GM12891 (cell line): ENCODE measurements around the gene CMKLR1.

Source experiments
- POLR2A ChIP-seq: IDR thresholded peaks from 2 replicates; pipeline ENCODE4 v1.6.1; 2011; ENCODE audit warnings: low read depth, low read length, control low read depth
- POLR2AphosphoS5 ChIP-seq: IDR thresholded peaks from 2 replicates; pipeline ENCODE4 v1.6.1; 2011; ENCODE audit warnings: low read depth, low read length, control low read depth
- POU2F2 ChIP-seq: IDR thresholded peaks from 2 replicates; pipeline ENCODE4 v1.6.1; 2011; ENCODE audit warnings: low read depth, mild to moderate bottlenecking, control low read depth, low read length, moderate library complexity
- SPI1 ChIP-seq: IDR thresholded peaks from 2 replicates; pipeline ENCODE4 v1.6.1; 2011; ENCODE audit warnings: low read depth, low read length, control low read depth
- TAF1 ChIP-seq: IDR thresholded peaks from 2 replicates; pipeline ENCODE4 v1.6.1; 2011; ENCODE audit warnings: low read depth, low read length, control low read depth

DNA sequence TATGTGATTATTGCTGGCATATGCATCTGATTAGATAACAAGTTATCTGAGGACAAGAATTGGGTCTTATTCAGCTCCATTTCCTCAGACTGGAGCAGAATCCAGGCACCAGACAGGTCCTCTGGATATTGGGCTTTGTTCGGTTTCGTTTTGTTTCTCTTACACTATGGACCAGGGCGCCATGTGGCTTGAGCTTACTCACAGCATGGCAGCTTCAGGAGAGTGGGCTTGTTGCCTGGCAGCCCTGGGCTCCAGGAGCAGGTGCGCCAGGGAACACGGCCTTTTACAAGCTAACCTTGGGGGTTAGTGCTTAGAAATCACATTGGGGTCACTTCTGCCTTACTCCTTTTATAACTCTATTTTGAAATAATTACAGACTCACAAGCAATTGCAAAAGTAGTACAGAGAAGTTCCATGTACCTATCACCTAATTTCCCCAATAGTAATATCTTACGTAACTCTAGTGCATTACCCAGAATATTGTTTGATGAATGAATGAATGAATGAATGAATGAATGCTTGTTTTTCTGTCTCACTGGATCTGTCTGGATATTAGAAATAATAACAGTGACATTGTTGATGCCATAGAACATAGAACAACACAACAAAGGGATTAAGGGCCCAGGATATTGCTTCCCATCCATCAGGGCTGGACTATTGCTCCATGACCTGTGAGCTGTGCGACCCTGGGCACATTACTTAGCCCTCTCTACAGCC is 39.0 kb downstream of the CMKLR1 start:
- TF ChIP-seq POLR2AphosphoS5 (no peak), POLR2A (no peak), TAF1 (no peak), SPI1 (no peak), POU2F2 (no peak)
